ENCODE measurements around the gene FMNL3. TPM values are rescaled to one million over a fixed set of nuclear protein-coding genes. Genes with fewer than 3 reads are reported as not detected.

Gene FMNL3
- total RNA-seq, 4 donors from 2014 or later, result 9.6 to 14.6 (median 12.8) TPM

DNA sequence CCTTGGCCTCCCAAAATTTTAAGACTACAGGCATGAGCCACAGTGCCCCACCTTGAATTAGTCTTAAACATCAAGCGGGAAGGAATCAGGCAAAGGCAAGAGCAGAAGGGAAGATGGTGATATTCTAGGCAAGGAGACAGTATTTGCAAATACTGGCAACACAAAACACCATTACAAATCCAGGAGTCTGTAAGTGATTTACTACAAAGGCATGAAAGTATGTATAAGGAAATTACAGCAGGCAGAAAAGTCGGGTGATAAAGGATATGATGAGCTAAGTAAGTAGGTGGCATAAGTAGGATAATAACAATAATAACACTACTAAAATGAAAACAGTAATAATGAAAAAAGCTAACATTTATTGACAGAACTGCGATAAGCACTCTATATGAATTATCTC, 28.5 kb downstream of the FMNL3 start:
- no peak overlapping the region for H3K27ac ChIP-seq (replicated peaks in 1 of 4)
- H3K9me3 ChIP-seq, result no peaks in the 10 kb centered on the region
- intact Hi-C loops (cut with DNase I), result no loop called here
- H3K4me1 ChIP-seq, result peaks cover 21 to 32% (median 24%) of the 10 kb centered on the region in 4 donors
- WGBS, result 92% methylated on average over 3 of the region's 3 CpGs
- no peak for TF ChIP-seq EP300 (IDR thresholded peaks at IDR 0.05)
- no peak for TF ChIP-seq POLR2AphosphoS5 (IDR thresholded peaks at IDR 0.05)
- TF ChIP-seq POLR2A (IDR thresholded peaks at IDR 0.05; ENCODE audit: low read depth), result no peak
- TF ChIP-seq, protein P1, sequence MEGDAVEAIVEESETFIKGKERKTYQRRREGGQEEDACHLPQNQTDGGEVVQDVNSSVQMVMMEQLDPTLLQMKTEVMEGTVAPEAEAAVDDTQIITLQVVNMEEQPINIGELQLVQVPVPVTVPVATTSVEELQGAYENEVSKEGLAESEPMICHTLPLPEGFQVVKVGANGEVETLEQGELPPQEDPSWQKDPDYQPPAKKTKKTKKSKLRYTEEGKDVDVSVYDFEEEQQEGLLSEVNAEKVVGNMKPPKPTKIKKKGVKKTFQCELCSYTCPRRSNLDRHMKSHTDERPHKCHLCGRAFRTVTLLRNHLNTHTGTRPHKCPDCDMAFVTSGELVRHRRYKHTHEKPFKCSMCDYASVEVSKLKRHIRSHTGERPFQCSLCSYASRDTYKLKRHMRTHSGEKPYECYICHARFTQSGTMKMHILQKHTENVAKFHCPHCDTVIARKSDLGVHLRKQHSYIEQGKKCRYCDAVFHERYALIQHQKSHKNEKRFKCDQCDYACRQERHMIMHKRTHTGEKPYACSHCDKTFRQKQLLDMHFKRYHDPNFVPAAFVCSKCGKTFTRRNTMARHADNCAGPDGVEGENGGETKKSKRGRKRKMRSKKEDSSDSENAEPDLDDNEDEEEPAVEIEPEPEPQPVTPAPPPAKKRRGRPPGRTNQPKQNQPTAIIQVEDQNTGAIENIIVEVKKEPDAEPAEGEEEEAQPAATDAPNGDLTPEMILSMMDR (IDR thresholded peaks at IDR 0.05), result no peak
- DNase-seq (ENCODE audit: extremely low spot score), result no peak
- no peak overlapping the region for H3K4me3 ChIP-seq
- no peaks in the 10 kb centered on the region for H3K36me3 ChIP-seq
- H3K27me3 ChIP-seq, result no peaks in the 10 kb centered on the region

GRCh38 chr12:49675137-49675536, 32.1 kb downstream of the FMNL3 start:
- Histone ChIP-seq H3K9me3 (no peaks in the 10 kb centered on the region), H3K4me1 (peaks cover 53 to 65% (median 57%) of the 10 kb centered on the region in 4 donors), H3K36me3 (no peaks in the 10 kb centered on the region), H3K27ac (replicated peaks in 1 of 4) (peak overlapping the region; percentile 85 to 93 (median 88)), H3K4me3 (no peak overlapping the region), H3K27me3 (no peaks in the 10 kb centered on the region)
- WGBS, result 89% methylated on average over 7 of the region's 7 CpGs
- TF ChIP-seq POLR2AphosphoS5 (IDR thresholded peaks at IDR 0.05) (no peak), POLR2A (IDR thresholded peaks at IDR 0.05; ENCODE audit: low read depth) (no peak), EP300 (IDR thresholded peaks at IDR 0.05) (no peak)
- TF ChIP-seq, protein P1 (IDR thresholded peaks at IDR 0.05), result no peak
- intact Hi-C loops (cut with DNase I), result no loop called here
- no peak for DNase-seq (ENCODE audit: extremely low spot score)

GRCh38 chr12:49674318-49674981, 32.8 kb downstream of the FMNL3 start:
- intact Hi-C loops (cut with DNase I), result no loop called here

DNA sequence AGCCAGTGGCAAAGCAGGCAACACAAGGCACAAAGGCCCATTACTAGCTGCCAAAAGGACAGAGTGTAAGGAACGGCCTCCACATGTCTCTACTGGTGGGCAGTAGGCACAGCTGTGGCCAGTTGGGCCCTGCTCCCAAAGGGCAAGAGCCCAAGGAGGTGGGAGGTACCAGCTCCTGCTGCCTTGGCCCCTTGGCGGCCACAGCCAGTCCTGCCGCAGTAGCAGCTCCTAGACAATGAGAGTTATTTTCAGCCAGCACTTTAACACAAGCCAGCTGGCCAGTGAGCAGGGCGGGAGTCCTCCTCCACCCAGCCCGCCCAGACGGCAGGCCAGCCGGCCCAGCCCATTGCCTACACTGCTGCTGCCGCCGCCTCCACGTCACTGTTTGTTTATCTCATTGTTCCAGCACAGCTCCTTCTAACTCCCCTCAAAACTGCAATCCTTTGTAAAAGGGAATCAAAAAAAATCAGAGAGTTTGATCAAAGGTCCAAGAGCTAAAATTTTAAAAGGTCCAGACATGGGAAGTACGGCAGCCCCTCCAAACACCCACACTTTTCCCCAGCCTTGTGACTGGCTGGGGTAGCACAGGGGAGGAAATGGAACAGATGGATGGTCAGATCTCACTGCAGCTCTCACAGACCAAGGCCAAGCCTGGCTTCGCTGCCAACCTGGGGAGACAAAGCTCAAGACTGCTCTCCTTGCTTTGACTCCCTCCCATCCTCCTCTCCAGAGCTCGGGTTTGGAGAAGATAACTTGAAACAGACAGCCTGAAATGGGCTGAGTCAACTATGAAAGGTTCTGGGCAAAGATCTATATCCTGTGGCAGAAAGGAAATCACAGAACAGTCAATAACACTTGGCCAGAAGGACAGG, 33.5 kb downstream of the FMNL3 start:
- H3K36me3 ChIP-seq, result no peaks in the 10 kb centered on the region
- no peaks in the 10 kb centered on the region for H3K9me3 ChIP-seq
- WGBS, result 14% methylated on average over 13 of the region's 13 CpGs
- TF ChIP-seq, protein P1 (IDR thresholded peaks at IDR 0.05), result peak in 2 of 3 experiments; percentile 52 to 70
- TF ChIP-seq EP300 (IDR thresholded peaks at IDR 0.05) (no peak), POLR2A (IDR thresholded peaks at IDR 0.05; ENCODE audit: low read depth) (no peak), POLR2AphosphoS5 (IDR thresholded peaks at IDR 0.05) (peak; percentile 92 to 95)
- peaks cover 55 to 74% (median 60%) of the 10 kb centered on the region in 4 donors for H3K4me1 ChIP-seq
- intact Hi-C loops (cut with DNase I), result no loop called here
- peak overlapping the region; percentile 85 to 93 (median 88) for H3K27ac ChIP-seq (replicated peaks in 1 of 4)
- no peaks in the 10 kb centered on the region for H3K27me3 ChIP-seq
- H3K4me3 ChIP-seq, result peak overlapping the region in 3 of 4 donors; percentile 2 to 19 (median 16)
- peak; percentile 95 for DNase-seq (ENCODE audit: extremely low spot score)

More at GRCh38 chr12:49674318-49674981, 32.8 kb downstream of the FMNL3 start:
- 56% methylated on average over 3 of the region's 4 CpGs for WGBS
- Histone ChIP-seq H3K27ac (replicated peaks in 1 of 4) (peak overlapping the region; percentile 85 to 93 (median 88)), H3K9me3 (no peaks in the 10 kb centered on the region), H3K4me3 (peak overlapping the region in 2 of 4 donors; percentile 2 to 16), H3K27me3 (no peaks in the 10 kb centered on the region), H3K36me3 (no peaks in the 10 kb centered on the region), H3K4me1 (peaks cover 55 to 70% (median 60%) of the 10 kb centered on the region in 4 donors)
- no peak for DNase-seq (ENCODE audit: extremely low spot score)
- no peak for TF ChIP-seq POLR2A (IDR thresholded peaks at IDR 0.05; ENCODE audit: low read depth)
- no peak for TF ChIP-seq POLR2AphosphoS5 (IDR thresholded peaks at IDR 0.05)
- TF ChIP-seq, protein P1 (IDR thresholded peaks at IDR 0.05), result no peak
- no peak for TF ChIP-seq EP300 (IDR thresholded peaks at IDR 0.05)

Measured in esophagus muscularis mucosa (tissue), 4 donors.